Mucosa of descending colon (tissue), 3 donors: ENCODE results near the gene LARGE1. TPM values are rescaled to one million over a fixed set of nuclear protein-coding genes. Genes with fewer than 3 reads are reported as not detected.

Source experiments
- ATAC-seq: fragments of 200-7000 bp; cut with Tn5 transposase; one replicate; pipeline ENCODE4 v1.9.1; 2020; ENCODE audit warnings: mild to moderate bottlenecking, moderate library complexity
- DNase-seq, 3 donors: peaks; one replicate each; pipeline ENCODE4 v3.0.0-alpha.2; 2020
- H3K36me3 ChIP-seq: fragments of 200-600 bp; one replicate; pipeline ENCODE4 v1.8.0; 2021; ENCODE audit warnings: low read depth, mild to moderate bottlenecking
- H3K4me1 ChIP-seq: fragments of 200-600 bp; one replicate; pipeline ENCODE4 v1.8.0; 2021; ENCODE audit warnings: low read depth, mild to moderate bottlenecking
- H3K4me3 ChIP-seq: fragments of 200-600 bp; one replicate; pipeline ENCODE4 v1.8.0; 2021; ENCODE audit warnings: mild to moderate bottlenecking
- H3K9me3 ChIP-seq: fragments of 200-600 bp; one replicate; pipeline ENCODE4 v1.8.0; 2021; ENCODE audit warnings: mild to moderate bottlenecking
- CTCF ChIP-seq: fragments of 200-600 bp; IDR thresholded peaks from one replicate; pipeline ENCODE4 v1.8.0; 2022; ENCODE audit warnings: antibody characterized with exemption, mild to moderate bottlenecking
- intact Hi-C, 2 donors: fragments of 100-400 bp; cut with DNase I in 1 of 2; cut with micrococcal nuclease in 1 of 2; formaldehyde crosslinking; loops; one replicate each; pipeline versions ENCODE4 v1.11.0 to v1.11.1; 2022; cut with DNase I, micrococcal nuclease
- total RNA-seq, 3 donors: library from RNA; stranded (reverse); fragmentation: NEBNext Ultra II Directional in 2 of 3; extraction: Animal tissue kit (Norgen Biotek cat#: 25700) in 2 of 3; gene quantifications; one replicate each; pipeline versions ENCODE4 v1.2.1 to v1.2.4, GENCODE V29; 2021 to 2023
- donor health status: DM: no; HTN: no; CAD: no; lungs with moderate emphysema.
- donor health status: DM: no; HTN: no; CAD: no.
- donor health status: DM: no; HTN: yes; CAD: no.

LARGE1 gene
- total RNA-seq, 3 donors from 2014 or later, result 29.3 to 93.8 (median 67.7) TPM

GRCh38 chr22:33357981-33358399 lies 562.3 kb downstream of the LARGE1 start:
- no peak for TF ChIP-seq CTCF
- DNase-seq (no peak), ATAC-seq (peak; percentile 55)
- intact Hi-C loops, result no loop called here
- no peaks in the 10 kb centered on the region for H3K36me3 ChIP-seq
- H3K4me3 ChIP-seq, result no peak overlapping the region
- no peaks in the 10 kb centered on the region for H3K9me3 ChIP-seq
- H3K4me1 ChIP-seq, result no peaks in the 10 kb centered on the region

DNA sequence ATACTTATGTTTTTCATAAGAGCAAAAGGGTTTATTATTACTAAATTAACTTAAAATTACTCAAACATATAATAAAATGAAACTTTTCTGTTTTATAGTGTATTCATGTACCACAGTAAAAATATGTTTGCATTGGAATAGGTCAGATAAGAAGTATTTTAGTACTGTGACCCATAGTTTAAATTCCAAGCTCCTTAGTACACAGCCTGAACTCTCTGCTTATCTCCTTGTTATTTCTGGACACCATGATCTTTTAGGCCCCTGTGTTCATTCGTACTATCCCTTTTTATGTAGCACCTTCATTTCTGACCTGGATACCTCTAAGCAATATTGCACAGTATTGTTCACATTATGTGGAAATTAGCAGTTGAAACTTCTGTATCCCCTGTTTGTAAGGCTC lies 565.3 kb downstream of the LARGE1 start:
- TF ChIP-seq CTCF, result no peak
- no peaks in the 10 kb centered on the region for H3K4me1 ChIP-seq
- no peak overlapping the region for H3K4me3 ChIP-seq
- no peaks in the 10 kb centered on the region for H3K9me3 ChIP-seq
- DNase-seq, result no peak
- H3K36me3 ChIP-seq, result no peaks in the 10 kb centered on the region
- no peak for ATAC-seq
- intact Hi-C loops, result no loop called here

DNA sequence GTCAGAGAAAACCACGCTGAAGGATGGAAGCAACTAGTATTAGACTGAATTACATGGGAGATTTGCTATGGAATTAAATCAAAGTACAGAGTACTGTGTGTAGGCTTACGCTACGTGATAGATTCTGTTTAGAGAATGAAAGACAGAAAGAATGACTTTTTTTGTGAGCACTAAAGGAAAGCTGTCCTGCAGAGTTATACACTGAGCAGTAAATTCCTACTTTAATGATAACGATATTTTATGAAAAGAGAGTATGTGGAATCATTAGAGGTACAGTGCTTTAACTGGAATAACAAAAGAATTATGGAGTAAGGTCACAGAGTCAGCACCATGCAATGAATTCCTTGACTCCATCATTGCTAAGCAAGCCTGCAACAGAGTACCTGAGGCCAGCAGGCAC lies 566.8 kb downstream of the LARGE1 start:
- no peak for TF ChIP-seq CTCF
- no peak overlapping the region for H3K4me3 ChIP-seq
- H3K9me3 ChIP-seq, result no peaks in the 10 kb centered on the region
- DNase-seq, result no peak
- no peaks in the 10 kb centered on the region for H3K36me3 ChIP-seq
- intact Hi-C loops, result no loop called here
- no peak for ATAC-seq
- H3K4me1 ChIP-seq, result no peaks in the 10 kb centered on the region

GRCh38 chr22:33352768-33353167 lies 567.5 kb downstream of the LARGE1 start:
- TF ChIP-seq CTCF, result no peak
- DNase-seq (no peak), ATAC-seq (no peak)
- Histone ChIP-seq H3K4me3 (no peak overlapping the region), H3K36me3 (no peaks in the 10 kb centered on the region), H3K9me3 (no peaks in the 10 kb centered on the region), H3K4me1 (no peaks in the 10 kb centered on the region)
- intact Hi-C loops, result no loop called here

GRCh38 chr22:33350961-33351360 lies 569.3 kb downstream of the LARGE1 start:
- no peak overlapping the region for H3K4me3 ChIP-seq
- ATAC-seq, result no peak
- intact Hi-C loops, result no loop called here

More at GRCh38 chr22:33350961-33351360, 569.3 kb downstream of the LARGE1 start:
- Histone ChIP-seq H3K9me3 (no peaks in the 10 kb centered on the region), H3K36me3 (no peaks in the 10 kb centered on the region), H3K4me1 (no peaks in the 10 kb centered on the region)
- no peak for TF ChIP-seq CTCF
- DNase-seq, result no peak
